HUES6 (cell line): ENCODE data around the gene LRRC59.
"Not testable (repeated sequence)": the region's sequence is repeated elsewhere in the genome, so short reads cannot be mapped to it uniquely, and the experiment has no call there.

ENCODE experiments used
- H3K27ac ChIP-seq: 2 replicates; pipeline ENCODE4 v1.7.0; 2013; ENCODE audit warnings: low read depth, mild to moderate bottlenecking, low read length, inconsistent platforms
- H3K27me3 ChIP-seq: 2 replicates; pipeline ENCODE4 v1.6.1; 2013; ENCODE audit warnings: low read length; ENCODE audit not compliant: control insufficient read depth, insufficient read depth
- H3K36me3 ChIP-seq: 2 replicates; pipeline ENCODE4 v1.6.1; 2013; ENCODE audit warnings: low read length; ENCODE audit not compliant: control insufficient read depth, insufficient read depth
- H3K4me1 ChIP-seq: 2 replicates; pipeline ENCODE4 v1.6.1; 2013; ENCODE audit warnings: low read length; ENCODE audit not compliant: control insufficient read depth, insufficient read depth
- H3K4me3 ChIP-seq: 2 replicates; pipeline ENCODE4 v1.5.1; 2013; ENCODE audit warnings: low read depth, low read length
- H3K9ac ChIP-seq: one replicate; pipeline ENCODE4 v1.6.1; 2013; ENCODE audit warnings: mild to moderate bottlenecking, low read length
- H3K9me3 ChIP-seq: 2 replicates; pipeline ENCODE4 v1.6.1; 2013; ENCODE audit warnings: low read depth, low read length; ENCODE audit not compliant: control insufficient read depth, insufficient read depth

LRRC59 gene

DNA sequence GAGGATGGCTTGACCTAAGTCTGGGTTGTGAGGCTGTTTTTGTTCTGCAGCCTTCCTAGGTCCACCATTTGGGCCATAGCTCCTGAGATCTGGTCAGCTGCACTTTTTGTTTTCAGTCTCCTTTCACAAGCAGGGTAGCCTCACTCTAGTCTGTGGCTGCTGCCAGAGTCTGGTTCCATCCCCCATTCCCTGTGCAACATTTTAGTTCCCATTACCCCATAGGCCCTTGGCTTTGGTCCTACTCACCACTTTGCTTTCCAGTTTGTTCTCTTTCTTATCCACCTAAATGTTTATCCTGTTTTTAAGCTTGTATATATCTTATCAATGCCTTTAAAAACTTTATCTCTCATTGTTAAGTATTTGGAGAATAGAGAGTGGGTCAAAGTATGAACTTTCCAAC lies 57.9 kb downstream of the LRRC59 start:
- Histone ChIP-seq H3K27me3 (peaks cover under 1% of the 10 kb centered on the region), H3K9me3 (peaks cover 2% of the 10 kb centered on the region), H3K4me1 (no peaks in the 10 kb centered on the region), H3K4me3 (no peak overlapping the region), H3K9ac (no peak overlapping the region), H3K36me3 (no peaks in the 10 kb centered on the region), H3K27ac (no peak overlapping the region)

DNA sequence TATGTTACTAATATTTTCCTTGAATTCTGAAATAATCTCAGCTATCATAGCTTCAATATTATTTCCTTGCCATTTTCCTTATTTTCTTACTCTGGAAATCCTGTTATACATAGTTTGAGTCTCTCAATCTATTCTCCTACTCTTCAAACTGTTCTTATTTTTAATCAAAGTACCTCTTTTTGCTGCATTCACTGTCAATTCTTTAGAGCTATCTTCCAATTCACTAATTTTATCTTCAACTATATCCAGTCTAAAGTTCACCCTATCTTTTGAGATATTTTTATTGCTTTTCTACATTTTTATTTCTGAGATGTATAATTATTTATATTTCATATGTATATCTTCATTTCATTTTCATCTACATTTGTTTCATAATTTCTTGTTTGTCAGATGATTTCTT lies 58.7 kb downstream of the LRRC59 start:
- Histone ChIP-seq H3K9ac (no peak overlapping the region), H3K4me1 (no peaks in the 10 kb centered on the region; the same call in 1 of the 2 replicates), H3K9me3 (peaks cover 2% of the 10 kb centered on the region), H3K27me3 (no peaks in the 10 kb centered on the region), H3K27ac (no peak overlapping the region), H3K4me3 (no peak overlapping the region), H3K36me3 (no peaks in the 10 kb centered on the region)

DNA sequence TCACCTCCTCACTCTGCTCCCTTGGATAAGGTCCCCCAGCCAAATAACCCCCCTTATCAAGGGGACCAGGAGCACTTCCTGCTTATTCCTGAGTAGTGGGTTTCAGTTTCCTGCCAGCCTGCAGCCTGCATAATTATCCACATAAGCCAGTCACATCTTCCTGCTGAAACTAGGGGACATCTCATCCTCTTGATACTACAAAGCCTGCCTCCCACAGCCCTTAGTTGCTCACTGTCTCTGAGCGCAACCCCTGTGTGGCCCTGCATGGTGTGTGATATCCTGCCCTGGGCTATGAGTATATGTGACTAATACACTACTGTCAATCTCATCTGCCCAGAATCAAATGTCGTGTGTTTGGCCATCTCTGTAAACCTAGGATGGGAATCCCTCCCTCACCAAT lies 59.4 kb downstream of the LRRC59 start:
- H3K4me1 ChIP-seq: peaks cover 4% of the 10 kb centered on the region; the same call in 1 of the 2 replicates
- H3K27ac ChIP-seq: no peak overlapping the region
- no peaks in the 10 kb centered on the region for H3K36me3 ChIP-seq
- no peak overlapping the region for H3K9ac ChIP-seq
- H3K27me3 ChIP-seq: no peaks in the 10 kb centered on the region
- no peak overlapping the region for H3K4me3 ChIP-seq
- peaks cover 2% of the 10 kb centered on the region for H3K9me3 ChIP-seq

DNA sequence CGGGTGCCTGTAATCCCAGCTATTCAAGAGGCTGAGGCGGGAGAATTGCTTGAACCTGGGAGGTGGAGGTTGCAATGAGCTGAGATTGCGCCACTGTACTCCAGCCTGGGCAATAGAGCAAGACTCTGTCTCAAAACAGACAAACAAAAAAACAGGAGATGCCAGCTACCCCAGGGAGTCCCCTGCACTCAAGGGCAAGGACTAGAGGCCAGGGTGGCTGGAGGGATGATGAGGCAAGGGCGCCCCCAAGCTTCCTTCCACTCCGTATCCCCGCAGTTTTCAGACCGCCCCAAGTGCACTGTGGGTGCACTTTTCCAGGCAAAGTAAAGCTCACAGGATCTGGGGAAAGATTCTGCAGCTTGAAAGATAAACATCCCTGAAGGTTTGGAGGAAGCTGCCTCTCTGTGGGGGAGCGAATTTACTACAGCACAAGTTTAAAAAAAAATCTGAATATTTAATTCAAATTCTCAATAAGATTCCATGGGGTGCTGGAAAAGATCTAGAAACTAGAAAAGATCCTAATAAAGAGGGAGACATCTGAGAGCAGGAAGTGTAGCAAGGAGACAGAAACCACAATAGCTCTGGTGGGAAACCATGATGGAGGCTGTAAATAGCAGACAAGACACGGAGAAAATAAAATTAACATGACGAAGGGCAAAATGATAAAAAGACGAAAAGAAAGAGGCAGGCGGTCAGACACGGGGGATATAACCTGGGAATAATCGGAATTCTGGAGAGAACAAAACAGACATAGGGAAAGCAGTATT lies 63.8 kb downstream of the LRRC59 start:
- not testable (repeated sequence) for H3K9me3 ChIP-seq, H3K4me3 ChIP-seq, H3K9ac ChIP-seq, H3K27ac ChIP-seq, H3K36me3 ChIP-seq, H3K4me1 ChIP-seq, H3K27me3 ChIP-seq

DNA sequence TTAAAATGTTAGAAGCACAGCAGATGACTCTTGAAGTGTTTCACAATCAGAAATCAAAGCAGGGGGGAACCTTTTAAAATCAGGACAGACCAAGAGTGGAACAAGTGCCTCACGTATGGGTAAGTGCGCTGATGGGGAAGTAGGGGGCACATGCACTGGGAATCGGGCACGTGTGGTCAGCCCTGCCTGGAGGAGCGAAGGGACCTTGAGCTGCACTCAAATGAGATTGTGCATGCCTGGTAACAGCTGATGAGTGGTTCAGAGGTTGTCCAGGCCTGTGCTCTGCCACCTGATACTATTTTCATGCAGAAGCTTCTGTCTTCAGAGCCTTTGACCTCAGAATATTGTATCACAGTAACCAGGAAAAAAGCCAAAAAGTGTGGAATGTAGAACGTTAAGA lies 65.1 kb downstream of the LRRC59 start:
- H3K27me3 ChIP-seq: no peaks in the 10 kb centered on the region
- H3K36me3 ChIP-seq: no peaks in the 10 kb centered on the region
- H3K9me3 ChIP-seq: no peaks in the 10 kb centered on the region
- no peak overlapping the region for H3K27ac ChIP-seq
- H3K4me3 ChIP-seq: no peak overlapping the region
- no peak overlapping the region for H3K9ac ChIP-seq
- peaks cover 4% of the 10 kb centered on the region; the same call in 1 of the 2 replicates for H3K4me1 ChIP-seq
